Endodermal cell (in vitro differentiated cells): ENCODE results near the gene ATP5PB. TPM values are rescaled to one million over a fixed set of nuclear protein-coding genes. Genes with fewer than 3 reads are reported as not detected.

Source experiments
- DNase-seq: peaks from one replicate; pipeline ENCODE4 v3.0.0-alpha.2; 2017
- H3K27ac ChIP-seq: 2 replicates; pipeline ENCODE4 v1.5.1; 2013; ENCODE audit warnings: mild to moderate bottlenecking, low read depth, low read length, moderate library complexity
- H3K27me3 ChIP-seq: 2 replicates; pipeline ENCODE4 v1.6.1; 2013; ENCODE audit warnings: mild to moderate bottlenecking, low read length, moderate library complexity; ENCODE audit not compliant: insufficient read depth, control insufficient read depth, poor library complexity, severe bottlenecking
- H3K36me3 ChIP-seq: 2 replicates; pipeline ENCODE4 v1.7.0; 2013; ENCODE audit warnings: mild to moderate bottlenecking, low read length, moderate library complexity; ENCODE audit not compliant: control insufficient read depth, insufficient read depth
- H3K4me1 ChIP-seq: one replicate; pipeline ENCODE4 v1.7.0; 2013; ENCODE audit warnings: low read length; ENCODE audit not compliant: control insufficient read depth, insufficient read depth
- H3K4me3 ChIP-seq: 2 replicates; pipeline ENCODE4 v1.5.1; 2013; ENCODE audit warnings: mild to moderate bottlenecking, low read length, moderate library complexity
- H3K9ac ChIP-seq: 2 replicates; pipeline ENCODE4 v1.6.1; 2013; ENCODE audit warnings: mild to moderate bottlenecking, low read length, moderate library complexity; ENCODE audit not compliant: poor library complexity, severe bottlenecking; ENCODE audit errors: extremely low read depth
- H3K9me3 ChIP-seq: 2 replicates; pipeline ENCODE4 v1.6.1; 2013; ENCODE audit warnings: mild to moderate bottlenecking, low read length, moderate library complexity; ENCODE audit not compliant: control insufficient read depth
- H3K27ac Mint-ChIP-seq: 2 replicates; pipeline ENCODE4 v1.8.0; 2020; ENCODE audit warnings: mixed read lengths
- H3K27me3 Mint-ChIP-seq: 2 replicates; pipeline ENCODE4 v1.8.0; 2021; ENCODE audit warnings: mild to moderate bottlenecking, mixed read lengths; ENCODE audit not compliant: insufficient read depth
- H3K36me3 Mint-ChIP-seq: 2 replicates; pipeline ENCODE4 v1.8.0; 2020; ENCODE audit warnings: low read depth, mixed read lengths
- H3K4me1 Mint-ChIP-seq: 2 replicates; pipeline ENCODE4 v1.8.0; 2020; ENCODE audit warnings: mixed read lengths
- H3K4me3 Mint-ChIP-seq: 2 replicates; pipeline ENCODE4 v1.8.0; 2020; ENCODE audit warnings: mild to moderate bottlenecking, moderate library complexity, mixed read lengths
- H3K9me3 Mint-ChIP-seq: 2 replicates; pipeline ENCODE4 v1.8.0; 2020; ENCODE audit warnings: mild to moderate bottlenecking, mixed read lengths
- CTCF ChIP-seq: fragments of 200-600 bp; sonication (generic); conservative IDR thresholded peaks from 2 replicates; pipeline ENCODE4 v1.5.0; 2021; ENCODE audit warnings: antibody characterized with exemption, mild to moderate bottlenecking
- WGBS, 2 experiments: methylation state at CpG; one replicate each; pipeline versions ENCODE4 v1.1.5 to v1.1.7; 2013; ENCODE audit warnings: missing lambda C conversion rate in 2 of 2, mixed read lengths in 1 of 2; ENCODE audit not compliant: insufficient coverage in 1 of 2, insufficient read length in 1 of 2; 5-methylcytosine and 5-hydroxymethylcytosine counted together
- total RNA-seq, 2 donors: library from RNA; stranded (reverse); fragmentation: NEBNext Ultra II Directional in 1 of 2; extraction: Animal tissue kit (Norgen Biotek cat#: 25700) in 1 of 2; gene quantifications; 2 replicates in 1 of 2; 3 replicates in 1 of 2; pipeline ENCODE4 v1.2.1, GENCODE V29; 2021

ATP5PB gene
- total RNA-seq, 2 donors from 2014 or later = 165 to 181 TPM

- H3K9ac ChIP-seq = no peak overlapping the region
- H3K27me3 ChIP-seq = no peaks in the 10 kb centered on the region
- Mint-ChIP-seq H3K36me3 (no peaks in the 10 kb centered on the region), H3K9me3 (peaks cover 1% of the 10 kb centered on the region), H3K27ac (no peak overlapping the region), H3K27me3 (peaks cover 2% of the 10 kb centered on the region), H3K4me3 (no peak overlapping the region), H3K4me1 (peaks cover 18% of the 10 kb centered on the region)
- H3K4me3 ChIP-seq = no peak overlapping the region
- no peaks in the 10 kb centered on the region for H3K9me3 ChIP-seq
- peaks cover 3% of the 10 kb centered on the region for H3K4me1 ChIP-seq
- WGBS, 2 experiments = 88 to 93% methylated on average over 2 to 3 of the region's 3 CpGs
- H3K27ac ChIP-seq = no peak overlapping the region
- no peaks in the 10 kb centered on the region for H3K36me3 ChIP-seq
- no peak for DNase-seq
- no peak for TF ChIP-seq CTCF
Measured at GRCh38 chr1:111415461-111415860, 33.8 kb upstream of the ATP5PB start.

- Histone ChIP-seq H3K36me3 (no peaks in the 10 kb centered on the region), H3K4me3 (no peak overlapping the region), H3K27me3 (no peaks in the 10 kb centered on the region), H3K9me3 (no peaks in the 10 kb centered on the region), H3K27ac (no peak overlapping the region), H3K9ac (no peak overlapping the region), H3K4me1 (peaks cover 3% of the 10 kb centered on the region)
- Mint-ChIP-seq H3K4me3 (no peak overlapping the region), H3K27me3 (no peaks in the 10 kb centered on the region), H3K36me3 (no peaks in the 10 kb centered on the region), H3K9me3 (no peaks in the 10 kb centered on the region), H3K27ac (peak overlapping the region; percentile 26), H3K4me1 (peaks cover 18% of the 10 kb centered on the region)
- TF ChIP-seq CTCF = no peak
- DNase-seq = no peak
- 97% methylated on average over 1 of the region's 1 CpG; no CpG with 5 or more reads in 1 of the 2 experiments for WGBS, 2 experiments
Measured at GRCh38 chr1:111417755-111418154, 31.5 kb upstream of the ATP5PB start.

- Histone ChIP-seq H3K4me1 (peaks cover 3% of the 10 kb centered on the region), H3K4me3 (no peak overlapping the region), H3K9ac (no peak overlapping the region), H3K9me3 (no peaks in the 10 kb centered on the region), H3K36me3 (no peaks in the 10 kb centered on the region), H3K27me3 (no peaks in the 10 kb centered on the region), H3K27ac (no peak overlapping the region)
- Mint-ChIP-seq H3K4me1 (peaks cover 18% of the 10 kb centered on the region), H3K36me3 (no peaks in the 10 kb centered on the region), H3K27me3 (no peaks in the 10 kb centered on the region), H3K27ac (no peak overlapping the region), H3K9me3 (no peaks in the 10 kb centered on the region), H3K4me3 (no peak overlapping the region)
- 90% methylated on average over 1 of the region's 1 CpG; no CpG with 5 or more reads in 1 of the 2 experiments for WGBS, 2 experiments
- no peak for TF ChIP-seq CTCF
- DNase-seq = no peak
Measured at GRCh38 chr1:111419037-111419436, 30.2 kb upstream of the ATP5PB start.
